Measurements from ENCODE around the gene MRPL27. TPM values are rescaled to one million over a fixed set of nuclear protein-coding genes. Genes with fewer than 3 reads are reported as not detected.

Gene MRPL27
- total RNA-seq, 4 donors from 2014 or later, result 48.9 to 71.0 (median 61.7) TPM

DNA sequence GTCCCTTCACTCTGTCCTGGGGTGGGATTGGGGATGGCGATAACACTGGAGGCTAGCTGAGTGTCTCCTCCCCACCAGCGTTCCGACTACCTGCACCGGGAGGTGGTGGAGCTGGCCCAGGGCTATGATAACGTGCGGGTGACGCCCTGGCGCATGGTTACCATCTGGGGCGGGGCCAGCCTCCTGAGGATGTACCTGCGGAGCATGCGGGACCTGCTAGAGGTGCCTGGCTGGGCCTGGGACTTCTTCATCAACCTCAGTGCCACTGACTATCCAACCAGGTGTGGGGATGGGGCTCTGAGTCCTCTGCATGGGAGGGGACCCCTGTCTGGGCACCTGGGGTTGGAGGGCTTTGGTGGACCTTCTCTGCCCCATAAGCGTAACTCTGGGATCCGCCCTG is 18.2 kb downstream of the MRPL27 start:
- DNase-seq (ENCODE audit: low spot score), result no peak
- TF ChIP-seq, protein P1, sequence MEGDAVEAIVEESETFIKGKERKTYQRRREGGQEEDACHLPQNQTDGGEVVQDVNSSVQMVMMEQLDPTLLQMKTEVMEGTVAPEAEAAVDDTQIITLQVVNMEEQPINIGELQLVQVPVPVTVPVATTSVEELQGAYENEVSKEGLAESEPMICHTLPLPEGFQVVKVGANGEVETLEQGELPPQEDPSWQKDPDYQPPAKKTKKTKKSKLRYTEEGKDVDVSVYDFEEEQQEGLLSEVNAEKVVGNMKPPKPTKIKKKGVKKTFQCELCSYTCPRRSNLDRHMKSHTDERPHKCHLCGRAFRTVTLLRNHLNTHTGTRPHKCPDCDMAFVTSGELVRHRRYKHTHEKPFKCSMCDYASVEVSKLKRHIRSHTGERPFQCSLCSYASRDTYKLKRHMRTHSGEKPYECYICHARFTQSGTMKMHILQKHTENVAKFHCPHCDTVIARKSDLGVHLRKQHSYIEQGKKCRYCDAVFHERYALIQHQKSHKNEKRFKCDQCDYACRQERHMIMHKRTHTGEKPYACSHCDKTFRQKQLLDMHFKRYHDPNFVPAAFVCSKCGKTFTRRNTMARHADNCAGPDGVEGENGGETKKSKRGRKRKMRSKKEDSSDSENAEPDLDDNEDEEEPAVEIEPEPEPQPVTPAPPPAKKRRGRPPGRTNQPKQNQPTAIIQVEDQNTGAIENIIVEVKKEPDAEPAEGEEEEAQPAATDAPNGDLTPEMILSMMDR (IDR thresholded peaks at IDR 0.05), result no peak
- no peak for ATAC-seq (ENCODE audit: low FRiP score)

DNA sequence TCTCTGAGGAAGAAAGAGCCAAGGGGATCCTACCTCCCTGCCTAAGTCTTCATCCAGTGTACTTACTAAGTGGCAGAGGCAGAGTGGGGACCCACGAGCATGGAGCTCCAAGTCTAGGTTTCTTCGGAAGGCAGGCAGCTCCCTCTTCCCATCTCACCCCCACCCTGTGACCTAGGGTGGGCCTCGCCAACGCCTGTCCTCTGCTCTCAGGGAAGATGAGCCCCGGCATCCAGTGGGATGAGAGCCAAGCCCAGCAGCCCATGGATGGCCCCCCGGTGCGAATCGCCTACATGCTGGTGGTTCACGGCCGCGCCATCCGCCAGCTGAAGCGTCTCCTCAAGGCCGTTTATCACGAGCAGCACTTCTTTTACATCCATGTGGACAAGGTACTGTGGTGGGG is 18.8 kb downstream of the MRPL27 start:
- TF ChIP-seq, protein P1 (IDR thresholded peaks at IDR 0.05), result no peak
- ATAC-seq (ENCODE audit: low FRiP score), result no peak
- no peak for DNase-seq (ENCODE audit: low spot score)

DNA sequence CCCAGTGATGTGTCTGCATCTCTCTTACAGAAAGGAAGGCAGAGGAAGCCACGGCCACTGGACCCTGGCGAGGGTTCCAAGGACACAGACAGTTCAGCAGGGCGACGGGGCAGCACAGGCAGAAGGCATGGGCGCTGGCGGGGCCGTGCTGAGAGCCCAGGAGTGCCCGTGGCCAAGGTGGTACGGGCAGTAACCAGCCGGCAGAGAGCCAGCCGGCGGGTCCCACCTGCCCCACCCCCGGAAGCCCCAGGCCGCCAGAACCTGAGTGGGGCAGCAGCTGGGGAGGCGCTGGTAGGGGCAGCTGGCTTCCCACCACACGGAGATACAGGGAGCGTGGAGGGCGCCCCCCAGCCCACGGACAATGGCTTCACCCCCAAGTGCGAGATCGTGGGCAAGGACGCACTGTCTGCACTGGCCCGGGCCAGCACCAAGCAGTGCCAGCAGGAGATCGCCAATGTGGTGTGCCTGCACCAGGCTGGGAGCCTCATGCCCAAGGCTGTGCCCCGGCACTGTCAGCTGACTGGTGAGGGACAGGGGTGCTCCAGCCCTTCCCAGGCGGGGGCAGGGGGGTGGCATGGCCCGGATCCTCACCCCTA is 19.3 kb downstream of the MRPL27 start:
- DNase-seq (ENCODE audit: low spot score) (no peak), ATAC-seq (ENCODE audit: low FRiP score) (no peak)
- TF ChIP-seq, protein P1 (IDR thresholded peaks at IDR 0.05), result no peak

DNA sequence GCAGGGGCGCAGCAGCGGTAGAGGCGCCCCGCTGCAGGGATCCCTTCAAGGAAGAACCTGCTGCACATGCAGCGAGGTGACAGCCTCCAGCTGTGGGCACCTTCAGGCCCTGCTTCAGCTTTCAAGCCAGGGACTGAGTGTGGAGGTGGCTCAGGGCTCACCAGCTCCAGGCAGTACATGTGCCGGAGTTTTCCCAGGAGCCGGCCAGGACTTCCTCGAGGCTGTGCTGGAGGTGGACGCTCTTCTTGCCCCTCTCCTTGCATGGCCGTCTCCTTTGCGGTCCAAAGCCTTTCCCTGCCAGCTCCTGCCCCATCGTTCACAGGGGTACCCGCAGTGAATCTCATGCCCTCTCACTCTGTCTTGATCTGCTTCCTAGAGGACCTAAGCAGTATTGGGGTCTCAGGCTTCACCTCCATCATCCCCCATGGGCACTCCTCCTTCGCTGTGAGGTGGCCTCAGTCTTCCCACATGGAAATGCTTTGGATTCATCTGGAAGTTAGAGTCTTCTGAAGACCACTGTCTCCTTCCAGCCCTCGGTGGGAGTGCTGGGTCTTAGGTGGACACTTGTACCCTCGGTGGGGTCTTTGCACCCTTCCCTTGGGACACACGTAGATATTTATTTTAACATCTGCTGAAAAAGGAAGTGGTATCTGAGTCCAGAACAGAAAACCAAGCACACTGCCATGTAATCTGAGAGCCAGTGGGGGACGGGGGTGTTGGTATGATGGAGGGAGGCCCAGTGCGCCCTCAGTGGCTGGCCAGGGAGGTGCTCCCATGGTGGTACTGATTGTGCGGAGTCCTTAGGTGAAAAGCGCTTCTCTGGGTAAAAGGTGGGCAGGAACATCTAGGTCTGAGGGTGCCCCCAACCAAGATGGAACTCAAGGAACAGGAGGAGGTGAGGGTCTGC is 20.0 kb downstream of the MRPL27 start:
- TF ChIP-seq, protein P1 (IDR thresholded peaks at IDR 0.05), result no peak
- ATAC-seq (ENCODE audit: low FRiP score), result no peak
- no peak for DNase-seq (ENCODE audit: low spot score)

DNA sequence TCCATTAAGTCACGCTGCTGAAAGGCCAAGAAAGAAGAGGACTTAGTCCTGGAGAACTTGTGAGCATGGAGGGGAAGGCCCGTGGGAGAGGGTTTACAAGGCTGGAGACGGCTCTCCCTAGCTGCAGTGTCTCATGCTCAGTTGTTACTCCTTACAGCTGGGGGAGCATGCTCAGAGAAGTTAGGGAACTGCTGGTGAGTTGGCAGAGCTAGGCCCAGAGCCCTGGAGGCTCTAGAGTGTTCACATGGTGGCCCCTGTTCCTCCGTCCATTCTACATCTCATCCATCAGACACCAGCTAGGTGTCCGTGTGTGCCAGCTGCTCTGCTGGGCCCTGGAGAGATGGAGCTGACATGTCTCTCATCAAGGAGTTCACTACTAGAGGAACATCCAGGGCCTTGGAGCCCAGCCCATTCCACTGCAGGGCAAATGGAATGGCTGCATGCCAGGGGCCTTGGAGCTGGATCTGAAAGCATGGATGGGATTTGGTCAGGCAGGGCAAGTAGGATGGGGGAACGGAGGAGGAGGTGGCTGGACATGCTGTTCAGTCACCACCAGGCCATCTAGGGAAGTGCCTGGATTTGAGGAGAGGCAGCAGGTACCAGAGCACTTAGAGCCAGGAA is 20.8 kb downstream of the MRPL27 start:
- TF ChIP-seq, protein P1 (IDR thresholded peaks at IDR 0.05), result no peak
- no peak for DNase-seq (ENCODE audit: low spot score)
- ATAC-seq (ENCODE audit: low FRiP score), result no peak

DNA sequence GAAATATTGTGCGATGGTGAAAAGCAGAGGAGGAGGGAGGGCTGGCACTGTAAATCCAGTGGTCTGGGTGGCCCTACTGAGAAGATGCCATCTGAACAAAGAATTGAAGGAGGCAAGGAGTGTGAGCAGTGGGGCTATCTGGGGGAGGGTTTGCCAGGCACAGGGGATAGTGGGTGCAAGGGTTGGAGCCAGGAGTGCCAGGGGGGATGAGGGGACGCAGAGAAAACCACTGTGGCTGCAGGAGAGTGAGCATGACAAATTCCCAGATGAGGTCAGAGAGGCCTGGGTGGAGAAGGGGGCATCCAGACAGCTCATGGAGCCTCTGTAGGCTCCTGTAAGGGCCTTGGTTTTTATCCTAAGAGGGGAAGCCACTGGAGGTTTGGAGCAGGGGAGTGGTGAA is 22.3 kb downstream of the MRPL27 start:
- TF ChIP-seq, protein P1 (IDR thresholded peaks at IDR 0.05), result no peak
- ATAC-seq (ENCODE audit: low FRiP score) (no peak), DNase-seq (ENCODE audit: low spot score) (no peak)
